Measurements from ENCODE around the gene GIMAP7.

GIMAP7 gene

GRCh38 chr7:150567169-150567568 lies 52.5 kb downstream of the GIMAP7 start, which contains the start of gene GIMAP4:
TSS of gene GIMAP4 (plus strand) at chr7:150567390. CDS start at chr7:150569902, 2,512 bp downstream.
- Histone ChIP-seq H3K27me3 (ENCODE audit: insufficient read depth, low read length) (peaks cover 6% of the 10 kb centered on the region), H3K9me3 (ENCODE audit: low read length) (no peaks in the 10 kb centered on the region), H3K36me3 (ENCODE audit: insufficient read depth, low read length) (no peaks in the 10 kb centered on the region), H2AFZ (ENCODE audit: low read depth, low read length) (no peak within 1 kb of the TSS), H3K4me3 (ENCODE audit: low read length) (no peak within 1 kb of the TSS), H3K4me1 (ENCODE audit: insufficient read depth, low read length) (no peaks in the 10 kb centered on the region)

DNA sequence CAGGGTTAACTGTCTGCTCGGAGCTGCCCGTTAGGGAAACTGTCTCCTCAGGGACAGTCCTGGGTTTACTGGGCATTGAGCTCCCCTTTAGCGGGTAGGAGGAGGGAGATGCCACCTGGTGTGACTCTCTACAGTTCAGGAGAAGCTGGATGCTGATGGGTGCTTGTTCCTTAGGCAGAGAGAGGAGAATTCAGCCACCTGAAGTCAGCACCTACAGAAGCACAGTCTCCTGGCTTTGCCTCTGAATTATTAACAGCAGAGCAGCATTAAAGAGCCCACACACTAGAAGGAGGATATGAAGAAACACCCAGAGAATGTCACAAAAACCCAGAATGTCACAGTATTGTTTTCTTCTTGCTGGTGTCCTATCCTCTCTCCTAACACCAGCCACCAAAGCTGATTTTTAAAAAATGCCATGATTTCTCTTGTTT lies 53.2 kb downstream of the GIMAP7 start:
- Histone ChIP-seq H3K27me3 (ENCODE audit: insufficient read depth, low read length) (peaks cover 6% of the 10 kb centered on the region), H3K4me3 (ENCODE audit: low read length) (no peak overlapping the region), H3K9me3 (ENCODE audit: low read length) (no peaks in the 10 kb centered on the region), H3K4me1 (ENCODE audit: insufficient read depth, low read length) (no peaks in the 10 kb centered on the region), H3K36me3 (ENCODE audit: insufficient read depth, low read length) (no peaks in the 10 kb centered on the region), H2AFZ (ENCODE audit: low read depth, low read length) (no peak overlapping the region)

GRCh38 chr7:150568714-150569113 lies 54.0 kb downstream of the GIMAP7 start:
- no peaks in the 10 kb centered on the region for H3K9me3 ChIP-seq (ENCODE audit: low read length)
- H3K4me1 ChIP-seq (ENCODE audit: insufficient read depth, low read length): no peaks in the 10 kb centered on the region
- H3K27me3 ChIP-seq (ENCODE audit: insufficient read depth, low read length): peaks cover 3% of the 10 kb centered on the region
- H3K4me3 ChIP-seq (ENCODE audit: low read length): no peak overlapping the region
- H3K36me3 ChIP-seq (ENCODE audit: insufficient read depth, low read length): no peaks in the 10 kb centered on the region
- H2AFZ ChIP-seq (ENCODE audit: low read depth, low read length): no peak overlapping the region

GRCh38 chr7:150569245-150569955 lies 54.7 kb downstream of the GIMAP7 start:
- no peak overlapping the region for H3K4me3 ChIP-seq (ENCODE audit: low read length)
- no peak overlapping the region for H2AFZ ChIP-seq (ENCODE audit: low read depth, low read length)
- H3K9me3 ChIP-seq (ENCODE audit: low read length): no peaks in the 10 kb centered on the region
- no peaks in the 10 kb centered on the region for H3K36me3 ChIP-seq (ENCODE audit: insufficient read depth, low read length)
- H3K4me1 ChIP-seq (ENCODE audit: insufficient read depth, low read length): no peaks in the 10 kb centered on the region
- peaks cover 3% of the 10 kb centered on the region for H3K27me3 ChIP-seq (ENCODE audit: insufficient read depth, low read length)

Data from neuron (in vitro differentiated cells).